SU-DHL-6 (cell line): ENCODE measurements around the gene HACL1.
A peak's percentile ranks its signal among the peaks of the same experiment; 100 is the strongest.

ENCODE experiments used
- H2AFZ ChIP-seq: fragments of 200-600 bp; sonication (generic); 2 replicates; pipeline ENCODE4 v1.6.1; 2014; ENCODE audit warnings: low read depth, mild to moderate bottlenecking, moderate library complexity, mixed read lengths, antibody characterized with exemption, low read length; ENCODE audit not compliant: severe bottlenecking
- H3F3A ChIP-seq: fragments of 200-600 bp; shearing (Covaris generic); 2 replicates; pipeline ENCODE4 v1.6.0; 2016; ENCODE audit warnings: antibody characterized with exemption, mild to moderate bottlenecking; ENCODE audit not compliant: insufficient read depth
- H3K27ac ChIP-seq: fragments of 200-600 bp; sonication (generic); 2 replicates; pipeline ENCODE4 v1.5.1; 2016; ENCODE audit warnings: low read depth, mild to moderate bottlenecking, low read length, moderate library complexity, mixed read lengths
- H3K27me3 ChIP-seq: fragments of 200-600 bp; sonication (generic), shearing (Covaris generic); 2 replicates; pipeline ENCODE4 v1.6.0; 2014; ENCODE audit warnings: mild to moderate bottlenecking, low read length
- H3K36me3 ChIP-seq: fragments of 200-600 bp; sonication (generic); 2 replicates; pipeline ENCODE4 v1.6.1; 2014; ENCODE audit warnings: mild to moderate bottlenecking, low read length, mixed read lengths
- H3K4me2 ChIP-seq: fragments of 300-600, 200-600 bp; shearing (Covaris generic), sonication (generic); 2 replicates; pipeline ENCODE4 v1.6.0; 2014; ENCODE audit warnings: low read length, low read depth, mild to moderate bottlenecking; ENCODE audit not compliant: poor library complexity, severe bottlenecking
- H3K4me3 ChIP-seq: fragments of 200-600 bp; sonication (generic); 2 replicates; pipeline ENCODE4 v1.5.1; 2014; ENCODE audit warnings: antibody characterized with exemption, low read length, mild to moderate bottlenecking, mixed read lengths; ENCODE audit not compliant: insufficient read depth, poor library complexity, severe bottlenecking
- H3K79me2 ChIP-seq: fragments of 200-600 bp; sonication (generic); 2 replicates; pipeline ENCODE4 v1.6.1; 2014; ENCODE audit warnings: mild to moderate bottlenecking, low read length, moderate library complexity; ENCODE audit not compliant: insufficient read depth
- H3K9ac ChIP-seq: fragments of 200-600 bp; sonication (generic); 2 replicates; pipeline ENCODE4 v1.7.0; 2014; ENCODE audit warnings: mild to moderate bottlenecking, low read length
- H3K9me2 ChIP-seq: fragments of 200-600 bp; sonication (generic); replicated peaks from 2 replicates; pipeline ENCODE4 v1.6.1; 2014; ENCODE audit warnings: low read length; ENCODE audit not compliant: insufficient read depth
- H3K9me3 ChIP-seq: fragments of 200-600 bp; sonication (generic); 2 replicates; pipeline ENCODE4 v1.6.1; 2014; ENCODE audit warnings: low read length, mixed read lengths; ENCODE audit not compliant: insufficient read depth
- H4K20me1 ChIP-seq: fragments of 200-600 bp; sonication (generic); 2 replicates; pipeline ENCODE4 v1.6.1; 2014; ENCODE audit warnings: low read depth, mild to moderate bottlenecking, antibody characterized with exemption, low read length, moderate library complexity, mixed read lengths
- CTCF ChIP-seq: fragments of 200-600 bp; sonication (generic); IDR thresholded peaks from one replicate; pipeline ENCODE4 v1.5.1; 2017; ENCODE audit warnings: antibody characterized with exemption, mild to moderate bottlenecking, low read length, moderate library complexity; ENCODE audit not compliant: insufficient read depth, poor library complexity, severe bottlenecking
- EZH2phosphoT487 ChIP-seq: fragments of 200-600 bp; sonication (generic), shearing (Covaris generic); conservative IDR thresholded peaks from 2 replicates; pipeline ENCODE4 v1.6.1; 2018; ENCODE audit warnings: mild to moderate bottlenecking, antibody characterized with exemption, low read length, moderate library complexity, mixed read lengths

The HACL1 gene

GRCh38 chr3:15632212-15632580, 30.8 kb upstream of the HACL1 start:
- Histone ChIP-seq H3K9ac (no peak overlapping the region), H3K9me3 (no peaks in the 10 kb centered on the region), H3K4me2 (no peak overlapping the region), H2AFZ (no peak overlapping the region), H3F3A (no peaks in the 10 kb centered on the region), H3K4me3 (no peak overlapping the region), H3K27me3 (no peaks in the 10 kb centered on the region), H3K9me2 (no peaks in the 10 kb centered on the region), H3K27ac (no peak overlapping the region), H4K20me1 (no peaks in the 10 kb centered on the region), H3K79me2 (no peaks in the 10 kb centered on the region), H3K36me3 (no peaks in the 10 kb centered on the region)
- TF ChIP-seq CTCF: no peak
- no peak for TF ChIP-seq EZH2phosphoT487

- no peaks in the 10 kb centered on the region for H3F3A ChIP-seq
These were observed 30.2 kb upstream of the HACL1 start for GRCh38 chr3:15631426-15632211.

GRCh38 chr3:15630646-15631350, 29.4 kb upstream of the HACL1 start:
- H3K9me2 ChIP-seq: no peaks in the 10 kb centered on the region
- H3K27ac ChIP-seq: no peak overlapping the region
- H3K4me3 ChIP-seq: no peak overlapping the region
- no peaks in the 10 kb centered on the region for H3K9me3 ChIP-seq
- H3K9ac ChIP-seq: no peak overlapping the region
- H3K27me3 ChIP-seq: no peaks in the 10 kb centered on the region
- TF ChIP-seq EZH2phosphoT487: no peak
- TF ChIP-seq CTCF: no peak
- peak overlapping the region; percentile 17 for H3K4me2 ChIP-seq
- H2AFZ ChIP-seq: no peak overlapping the region
- H3K79me2 ChIP-seq: no peaks in the 10 kb centered on the region
- H4K20me1 ChIP-seq: no peaks in the 10 kb centered on the region
- no peaks in the 10 kb centered on the region for H3F3A ChIP-seq
- H3K36me3 ChIP-seq: no peaks in the 10 kb centered on the region

More at GRCh38 chr3:15631426-15632211, 30.2 kb upstream of the HACL1 start:
- Histone ChIP-seq H3K9ac (no peak overlapping the region), H3K4me2 (no peak overlapping the region), H3K9me2 (no peaks in the 10 kb centered on the region), H4K20me1 (no peaks in the 10 kb centered on the region), H3K4me3 (no peak overlapping the region), H3K27ac (no peak overlapping the region), H3K9me3 (no peaks in the 10 kb centered on the region), H3K79me2 (no peaks in the 10 kb centered on the region), H3K36me3 (no peaks in the 10 kb centered on the region), H2AFZ (no peak overlapping the region), H3K27me3 (no peaks in the 10 kb centered on the region)
- TF ChIP-seq EZH2phosphoT487 (no peak), CTCF (no peak)
